Activated naive CD4-positive, alpha-beta T cell treated with anti-CD3 and anti-CD28 coated beads, Interleukin-2, amount 50 U/mL, for 16 hours (primary cell): Measurements from ENCODE around the gene DCDC2.

Experiments used
- DNase-seq: peaks from one replicate; pipeline ENCODE4 v3.0.0-alpha.2; 2020

The DCDC2 gene

GRCh38 chr6:24140591-24140990, 217.3 kb downstream of the DCDC2 start:
- DNase-seq = no peak

GRCh38 chr6:24139639-24140038, 218.2 kb downstream of the DCDC2 start:
- no peak for DNase-seq

GRCh38 chr6:24139080-24139479, 218.8 kb downstream of the DCDC2 start:
- DNase-seq = no peak

- no peak for DNase-seq
Observed at GRCh38 chr6:24131751-24132150, 226.1 kb downstream of the DCDC2 start.

GRCh38 chr6:24127316-24127715, 230.5 kb downstream of the DCDC2 start:
- DNase-seq = no peak

- DNase-seq = no peak
Observed at GRCh38 chr6:24126586-24127192, 231.2 kb downstream of the DCDC2 start.

- DNase-seq = no peak
Observed at GRCh38 chr6:24125980-24126379, 231.9 kb downstream of the DCDC2 start, which contains the start of gene NRSN1. NRSN1 (plus strand) TSS chr6:24126215; CDS start chr6:24134328, 8,113 bp downstream.

GRCh38 chr6:24122139-24122538, 235.7 kb downstream of the DCDC2 start:
- DNase-seq = no peak
